Left lung (tissue), 10 donors: ENCODE results near the gene TENM4. TPM values are rescaled to one million over a fixed set of nuclear protein-coding genes. Genes with fewer than 3 reads are reported as not detected.

Experiments used
- ATAC-seq: fragments of 200-7000 bp; cut with Tn5 transposase; one replicate; pipeline ENCODE4 v1.9.1; 2020; ENCODE audit warnings: moderate library complexity
- DNase-seq, 4 donors: peaks; one replicate each; pipeline ENCODE4 v3.0.0-alpha.2; 2013 to 2020
- H3K27ac ChIP-seq, 2 donors: fragments of 200-600 bp; sonication (generic) in 1 of 2; one replicate each; pipeline versions ENCODE4 v1.5.0 to v1.8.0; 2020 to 2021
- H3K27me3 ChIP-seq, 2 donors: fragments of 200-600 bp; sonication (generic) in 1 of 2; one replicate each; pipeline versions ENCODE4 v1.5.0 to v1.8.0; 2020 to 2021
- H3K36me3 ChIP-seq, 2 donors: fragments of 200-600 bp; sonication (generic) in 1 of 2; one replicate each; pipeline versions ENCODE4 v1.5.0 to v1.8.0; 2020 to 2021
- H3K4me1 ChIP-seq, 2 donors: fragments of 200-600 bp; one replicate each; pipeline ENCODE4 v1.8.0; 2021
- H3K4me3 ChIP-seq, 2 donors: fragments of 200-600 bp; sonication (generic) in 1 of 2; one replicate each; pipeline versions ENCODE4 v1.5.0 to v1.8.0; 2020 to 2021; ENCODE audit warnings: mild to moderate bottlenecking in 1 of 2
- H3K9me3 ChIP-seq, 2 donors: fragments of 200-600 bp; sonication (generic) in 1 of 2; one replicate each; pipeline versions ENCODE4 v1.5.0 to v1.8.0; 2020 to 2021
- CTCF ChIP-seq, 2 donors: fragments of 200-600 bp; sonication (generic) in 1 of 2; IDR thresholded peaks; one replicate each; pipeline versions ENCODE4 v1.5.0 to v1.8.0; 2021; ENCODE audit warnings: antibody characterized with exemption in 2 of 2
- intact Hi-C, 2 donors: fragments of 100-400 bp; cut with DNase I; formaldehyde crosslinking; loops; one replicate each; pipeline versions ENCODE4 v1.11.2 to v1.14.2; 2022
- polyA plus RNA-seq, 6 donors: library from polyadenylated mRNA; unstranded; fragments of 120-200 nt; gene quantifications; one replicate each; pipeline ENCODE4 v1.2.1, GENCODE V29; 2013; ENCODE audit not compliant: insufficient read length in 6 of 6
- total RNA-seq, 2 donors: library from RNA; stranded (reverse); fragmentation: NEBNext Ultra II Directional; extraction: Animal tissue kit (Norgen Biotek cat#: 25700); gene quantifications; one replicate each; pipeline ENCODE4 v1.2.1, GENCODE V29; 2021
- donor health status: DM: no; HTN: yes; CAD: no.
- donor health status: DM: no; HTN: no; CAD: no.

Gene TENM4
- total and polyA plus RNA-seq, 8 donors: 3.4 to 7.1 (median 5.2) TPM

- Histone ChIP-seq H3K27ac (no peak overlapping the region), H3K4me1 (no peaks in the 10 kb centered on the region), H3K9me3 (no peaks in the 10 kb centered on the region), H3K36me3 (no peaks in the 10 kb centered on the region), H3K4me3 (no peak overlapping the region), H3K27me3 (no peaks in the 10 kb centered on the region)
- no peak for DNase-seq
- intact Hi-C loops: no loop called here
- ATAC-seq: no peak
- no peak for TF ChIP-seq CTCF (IDR thresholded peaks at IDR 0.05)
Observed at GRCh38 chr11:78730267-78730824, 710.5 kb downstream of the TENM4 start.

- no peak for ATAC-seq
Observed at GRCh38 chr11:78727816-78728215, 713.0 kb downstream of the TENM4 start.

GRCh38 chr11:78725200-78725599, 715.6 kb downstream of the TENM4 start:
- TF ChIP-seq CTCF (IDR thresholded peaks at IDR 0.05): no peak
- Histone ChIP-seq H3K27ac (no peak overlapping the region), H3K9me3 (no peaks in the 10 kb centered on the region), H3K4me1 (no peaks in the 10 kb centered on the region), H3K4me3 (no peak overlapping the region), H3K36me3 (no peaks in the 10 kb centered on the region), H3K27me3 (no peaks in the 10 kb centered on the region)
- ATAC-seq (no peak), DNase-seq (no peak)
- intact Hi-C loops: no loop called here

More at GRCh38 chr11:78727816-78728215, 713.0 kb downstream of the TENM4 start:
- Histone ChIP-seq H3K4me3 (no peak overlapping the region), H3K9me3 (no peaks in the 10 kb centered on the region), H3K4me1 (no peaks in the 10 kb centered on the region), H3K36me3 (no peaks in the 10 kb centered on the region), H3K27me3 (no peaks in the 10 kb centered on the region), H3K27ac (no peak overlapping the region)
- DNase-seq: no peak
- TF ChIP-seq CTCF (IDR thresholded peaks at IDR 0.05): no peak
- intact Hi-C loops: no loop called here

GRCh38 chr11:78722786-78723185, 718.0 kb downstream of the TENM4 start:
- Histone ChIP-seq H3K9me3 (no peaks in the 10 kb centered on the region), H3K27ac (no peak overlapping the region), H3K27me3 (no peaks in the 10 kb centered on the region), H3K36me3 (no peaks in the 10 kb centered on the region), H3K4me1 (no peaks in the 10 kb centered on the region), H3K4me3 (no peak overlapping the region)
- ATAC-seq (no peak), DNase-seq (no peak)
- TF ChIP-seq CTCF (IDR thresholded peaks at IDR 0.05): no peak
- intact Hi-C loops: no loop called here

- DNase-seq (no peak), ATAC-seq (no peak)
- TF ChIP-seq CTCF (IDR thresholded peaks at IDR 0.05): no peak
- H3K4me3 ChIP-seq: no peak overlapping the region
- no peaks in the 10 kb centered on the region for H3K9me3 ChIP-seq
- no peaks in the 10 kb centered on the region for H3K36me3 ChIP-seq
- no peaks in the 10 kb centered on the region for H3K4me1 ChIP-seq
- no peak overlapping the region for H3K27ac ChIP-seq
- intact Hi-C loops: no loop called here
- H3K27me3 ChIP-seq: no peaks in the 10 kb centered on the region
Observed at GRCh38 chr11:78720281-78720989, 720.4 kb downstream of the TENM4 start.
